HepG2 (cell line): ENCODE data around the gene PARP16. TPM values are rescaled to one million over a fixed set of nuclear protein-coding genes. Genes with fewer than 3 reads are reported as not detected.
A peak's percentile ranks its signal among the peaks of the same experiment; 100 is the strongest.

Experiments used
- ATAC-seq: fragments of 200-7000 bp; cut with Tn5 transposase; 3 replicates; pipeline ENCODE4 v1.9.1; 2020; ENCODE audit warnings: mild to moderate bottlenecking, moderate library complexity
- BruUV-seq: library from RNA; stranded (reverse); fragments of 400-500 nt; replicated peaks from 2 replicates; lab custom pipeline; 2021; lab: Mats Ljungman, UMichigan
- CTCF ChIA-PET: fragments of 300-600 bp; formaldehyde crosslinking; extraction: SDS; loops from one replicate; lab custom pipeline; 2021; ENCODE audit warnings: low total read pairs, inconsistent platforms, low intra/inter-chr PET ratio; lab: Yijun Ruan, JAX
- POLR2A ChIA-PET: fragments of 350-600 bp; sonication (Branson Sonifier 250); formaldehyde crosslinking; loops from one replicate; lab custom pipeline; 2020; ENCODE audit warnings: antibody characterized with exemption, inconsistent platforms; lab: Yijun Ruan, JAX
- DNase-seq: peaks from one replicate; pipeline ENCODE4 v3.0.0-alpha.2; 2015; ENCODE audit warnings: low spot score
- FAIRE-seq: peaks from 3 replicates; lab custom pipeline; 2011; peaks lifted over from hg19 to GRCh38; lab: Jason Lieb, UNC
- H2AFZ ChIP-seq: one replicate; pipeline ENCODE4 v1.6.1; 2011; ENCODE audit warnings: low read length, inconsistent platforms
- H3K27ac ChIP-seq: fragments of 300-600 bp; 3 replicates; pipeline ENCODE4 v1.8.0; 2011; ENCODE audit warnings: mixed run types, mild to moderate bottlenecking, mixed read lengths, low read length, inconsistent platforms; ENCODE audit not compliant: insufficient read depth; ENCODE audit errors: extremely low read length
- H3K27me3 ChIP-seq, 2 experiments: fragments of 200-600 bp in 1 of 2; 2 replicates in 1 of 2; 3 replicates in 1 of 2; pipeline versions ENCODE4 v1.6.0 to v1.8.0; 2011; ENCODE audit warnings: low read length in 2 of 2, mild to moderate bottlenecking in 2 of 2, moderate library complexity in 2 of 2, inconsistent platforms in 1 of 2; ENCODE audit not compliant: insufficient read depth in 2 of 2, control insufficient read depth in 1 of 2
- H3K36me3 ChIP-seq, 2 experiments: fragments of 200-600 bp in 1 of 2; replicated peaks in 1 of 2; 2 replicates in 1 of 2; 3 replicates in 1 of 2; pipeline versions ENCODE4 v1.5.1 to v1.8.0; 2011; ENCODE audit warnings: low read length in 2 of 2, inconsistent platforms in 1 of 2; ENCODE audit not compliant: insufficient read depth in 2 of 2, control insufficient read depth in 1 of 2
- H3K4me1 ChIP-seq: 2 replicates; pipeline ENCODE4 v1.5.1; 2012; ENCODE audit warnings: low read length, inconsistent platforms; ENCODE audit not compliant: insufficient read depth
- H3K4me2 ChIP-seq: 2 replicates; pipeline ENCODE4 v1.6.0; 2011; ENCODE audit warnings: low read depth, low read length, inconsistent platforms
- H3K4me3 ChIP-seq, 3 experiments: fragments of 200-600 bp in 1 of 3; sonication (generic), shearing (Covaris generic) in 1 of 3; replicated peaks in 1 of 3; 2 replicates each; pipeline ENCODE4 v1.5.1; 2011 to 2016; ENCODE audit warnings: low read length in 3 of 3, inconsistent platforms in 2 of 3, low read depth in 2 of 3, mild to moderate bottlenecking in 2 of 3, control low read depth in 1 of 3, mixed read lengths in 1 of 3; ENCODE audit not compliant: insufficient read depth in 1 of 3
- H3K79me2 ChIP-seq: one replicate; pipeline ENCODE4 v1.6.1; 2011; ENCODE audit warnings: low read length, inconsistent platforms; ENCODE audit not compliant: insufficient read depth
- H3K9ac ChIP-seq: 2 replicates; pipeline ENCODE4 v1.6.0; 2011; ENCODE audit warnings: mild to moderate bottlenecking, low read depth, low read length, inconsistent platforms; ENCODE audit not compliant: insufficient read depth
- H3K9me3 ChIP-seq: 2 replicates; pipeline ENCODE4 v1.5.1; 2012; ENCODE audit warnings: mild to moderate bottlenecking, low read length
- H4K20me1 ChIP-seq: 2 replicates; pipeline ENCODE4 v1.6.0; 2011; ENCODE audit warnings: inconsistent platforms, mild to moderate bottlenecking, low read length, moderate library complexity; ENCODE audit not compliant: insufficient read depth
- ELK4 ChIP-seq: sonication (generic); formaldehyde crosslinking; IDR thresholded peaks from 2 replicates; pipeline ENCODE4 v1.9.0; 2021; ENCODE audit warnings: missing genetic modification reagents, borderline replicate concordance
- ZNF335 ChIP-seq: sonication (generic); formaldehyde crosslinking; IDR thresholded peaks from 2 replicates; pipeline ENCODE4 v1.4.0; 2020; ENCODE audit warnings: missing genetic modification reagents
- WGBS: methylation state at CpG from one replicate; pipeline ENCODE4 v1.1.6; 2017; ENCODE audit warnings: low lambda C conversion rate; 5-methylcytosine and 5-hydroxymethylcytosine counted together
- in situ Hi-C: cut with HindIII; loops from 2 replicates; pipeline ENCODE4 v1.10.0; 2017; ENCODE audit warnings: low pct_unique_long_range_greater_than_20kb; ENCODE audit not compliant: extremely low pct_ligation_motif_present
- intact Hi-C: fragments of 100-400 bp; cut with micrococcal nuclease; formaldehyde crosslinking; loops from one replicate; pipeline ENCODE4 v1.10.0; 2022; ENCODE audit not compliant: unreplicated experiment
- polyA plus RNA-seq, 8 experiments: library from polyadenylated mRNA; depleted of rRNA in 3 of 8; stranded (reverse) in 7 of 8; unstranded in 1 of 8; fragments of >200 nt; fragmentation: Illumina TruSeq in 4 of 8; extraction: Trizol in 4 of 8; gene quantifications; 2 replicates each; pipeline versions ENCODE4 v1.2.1 to v1.2.3, GENCODE V29; 2011 to 2016; ENCODE audit warnings: low read depth in 4 of 8, missing spikeins in 1 of 8, mixed read lengths in 1 of 8; ENCODE audit not compliant: insufficient read depth in 1 of 8
- total RNA-seq, 5 experiments: library from RNA; depleted of rRNA; stranded (reverse); fragments of >200 nt; fragmentation: Illumina TruSeq; extraction: Trizol; gene quantifications; 2 replicates each; pipeline ENCODE4 v1.2.3, GENCODE V29; 2016; ENCODE audit warnings: low read depth in 1 of 5
- TF ChIP-seq, protein P1 (sequence below): sonication (generic); formaldehyde crosslinking; IDR thresholded peaks from 2 replicates; pipeline ENCODE4 v1.5.0; 2020; ENCODE audit warnings: mild to moderate bottlenecking, missing genetic modification reagents

The PARP16 gene
- total and polyA plus RNA-seq, 2 of the 13 experiments (the other 11 are each of a cell fraction or from before 2014, with no cell fraction given): 6.8 to 7.6 TPM

DNA sequence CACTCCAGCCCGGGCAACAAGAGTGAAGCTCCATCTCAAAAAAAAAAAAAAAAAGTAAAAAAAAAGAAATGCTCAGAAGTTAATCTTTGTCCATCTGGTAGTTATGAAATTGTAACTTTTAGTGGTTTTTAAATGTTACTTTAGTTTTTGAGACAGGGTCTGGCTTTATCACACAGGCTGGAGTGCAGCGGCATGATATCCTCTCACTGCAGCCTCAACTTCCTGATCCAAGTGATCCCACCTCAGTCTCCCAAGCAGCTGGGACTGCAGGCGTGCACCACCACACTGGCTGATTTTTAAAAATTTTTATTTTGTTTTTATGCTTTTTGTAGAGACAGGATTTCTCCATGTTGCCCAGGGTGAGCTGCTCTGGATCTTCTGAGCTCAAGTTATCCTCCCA is 19.1 kb upstream of the PARP16 start:
- intact Hi-C loops (no loop called here), in situ Hi-C loops (no loop called here)
- POLR2A ChIA-PET: interaction anchor here (1.6 to 2.3 kb wide), 5 partner anchors 13 to 211 kb away, joined by 6 to 50 read pairs (median 9); partner anchors contain the start of genes CLPX, DPP8 and IGDCC3
- peak overlapping the region; percentile 70; the same call in 1 of the 2 replicates for H3K4me2 ChIP-seq
- no peak overlapping the region for H3K27ac ChIP-seq
- no peaks in the 10 kb centered on the region for H3K36me3 ChIP-seq
- H3K79me2 ChIP-seq: no peaks in the 10 kb centered on the region
- no TSS peak for BruUV-seq
- H3K27me3 ChIP-seq: no peaks in the 10 kb centered on the region; a peak in 1 of 5 replicates
- peaks cover 47% of the 10 kb centered on the region for H3K4me1 ChIP-seq
- FAIRE-seq: no peak
- H4K20me1 ChIP-seq: no peaks in the 10 kb centered on the region
- CTCF ChIA-PET: no interaction called here
- no peak for TF ChIP-seq ELK4 (CRISPR knock-in tag)
- no peak for TF ChIP-seq ZNF335
- TF ChIP-seq, protein P1, sequence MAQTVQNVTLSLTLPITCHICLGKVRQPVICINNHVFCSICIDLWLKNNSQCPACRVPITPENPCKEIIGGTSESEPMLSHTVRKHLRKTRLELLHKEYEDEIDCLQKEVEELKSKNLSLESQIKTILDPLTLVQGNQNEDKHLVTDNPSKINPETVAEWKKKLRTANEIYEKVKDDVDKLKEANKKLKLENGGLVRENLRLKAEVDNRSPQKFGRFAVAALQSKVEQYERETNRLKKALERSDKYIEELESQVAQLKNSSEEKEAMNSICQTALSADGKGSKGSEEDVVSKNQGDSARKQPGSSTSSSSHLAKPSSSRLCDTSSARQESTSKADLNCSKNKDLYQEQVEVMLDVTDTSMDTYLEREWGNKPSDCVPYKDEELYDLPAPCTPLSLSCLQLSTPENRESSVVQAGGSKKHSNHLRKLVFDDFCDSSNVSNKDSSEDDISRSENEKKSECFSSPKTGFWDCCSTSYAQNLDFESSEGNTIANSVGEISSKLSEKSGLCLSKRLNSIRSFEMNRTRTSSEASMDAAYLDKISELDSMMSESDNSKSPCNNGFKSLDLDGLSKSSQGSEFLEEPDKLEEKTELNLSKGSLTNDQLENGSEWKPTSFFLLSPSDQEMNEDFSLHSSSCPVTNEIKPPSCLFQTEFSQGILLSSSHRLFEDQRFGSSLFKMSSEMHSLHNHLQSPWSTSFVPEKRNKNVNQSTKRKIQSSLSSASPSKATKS (CRISPR knock-in tag): no peak
- ATAC-seq: no peak
- H3K9ac ChIP-seq: no peak overlapping the region
- H3K9me3 ChIP-seq: no peaks in the 10 kb centered on the region
- no peak for DNase-seq
- WGBS: 47% methylated on average over 3 of the region's 3 CpGs
- no peak overlapping the region for H2AFZ ChIP-seq
- H3K4me3 ChIP-seq: no peak overlapping the region
